ENCODE measurements around the gene ANKRD60. TPM values are rescaled to one million over a fixed set of nuclear protein-coding genes. Genes with fewer than 3 reads are reported as not detected.

The ANKRD60 gene
- total RNA-seq, 1 donor from 2014 or later: not detected

GRCh38 chr20:58199469-58199868 lies 29.0 kb downstream of the ANKRD60 start:
- TF ChIP-seq CTCF (IDR thresholded peaks at IDR 0.05): no peak
- Histone ChIP-seq H3K27me3 (ENCODE audit: low read depth) (no peaks in the 10 kb centered on the region), H3K9me3 (no peaks in the 10 kb centered on the region), H3K4me3 (no peak overlapping the region), H3K27ac (no peak overlapping the region), H3K4me1 (no peaks in the 10 kb centered on the region), H3K36me3 (no peaks in the 10 kb centered on the region)
- intact Hi-C loops (cut with DNase I): no loop called here
- ATAC-seq (no peak), DNase-seq (no peak)

GRCh38 chr20:58198901-58199355 lies 29.5 kb downstream of the ANKRD60 start:
- DNase-seq (no peak), ATAC-seq (no peak)
- H3K27ac ChIP-seq: no peak overlapping the region
- no peaks in the 10 kb centered on the region for H3K4me1 ChIP-seq
- H3K36me3 ChIP-seq: no peaks in the 10 kb centered on the region
- H3K27me3 ChIP-seq (ENCODE audit: low read depth): no peaks in the 10 kb centered on the region
- H3K4me3 ChIP-seq: no peak overlapping the region
- no peak for TF ChIP-seq CTCF (IDR thresholded peaks at IDR 0.05)
- H3K9me3 ChIP-seq: no peaks in the 10 kb centered on the region
- intact Hi-C loops (cut with DNase I): no loop called here

- Histone ChIP-seq H3K9me3 (no peaks in the 10 kb centered on the region), H3K27me3 (ENCODE audit: low read depth) (peaks cover 1% of the 10 kb centered on the region), H3K27ac (no peak overlapping the region), H3K4me3 (no peak overlapping the region), H3K4me1 (no peaks in the 10 kb centered on the region), H3K36me3 (no peaks in the 10 kb centered on the region)
- no peak for ATAC-seq
- intact Hi-C loops (cut with DNase I): no loop called here
- TF ChIP-seq CTCF (IDR thresholded peaks at IDR 0.05): no peak
- no peak for DNase-seq
Observed at GRCh38 chr20:58198384-58198783, 30.1 kb downstream of the ANKRD60 start.

GRCh38 chr20:58197185-58197469 lies 31.3 kb downstream of the ANKRD60 start:
- Histone ChIP-seq H3K9me3 (no peaks in the 10 kb centered on the region), H3K36me3 (no peaks in the 10 kb centered on the region), H3K4me3 (no peak overlapping the region), H3K4me1 (no peaks in the 10 kb centered on the region), H3K27me3 (ENCODE audit: low read depth) (peaks cover 13% of the 10 kb centered on the region), H3K27ac (no peak overlapping the region)
- no peak for ATAC-seq
- no peak for DNase-seq
- intact Hi-C loops (cut with DNase I): no loop called here
- TF ChIP-seq CTCF (IDR thresholded peaks at IDR 0.05): no peak

- intact Hi-C loops (cut with DNase I): no loop called here
- ATAC-seq: no peak
- H3K4me1 ChIP-seq: no peaks in the 10 kb centered on the region
- H3K9me3 ChIP-seq: no peaks in the 10 kb centered on the region
- peaks cover 19% of the 10 kb centered on the region for H3K27me3 ChIP-seq (ENCODE audit: low read depth)
- no peak overlapping the region for H3K4me3 ChIP-seq
- H3K27ac ChIP-seq: no peak overlapping the region
- H3K36me3 ChIP-seq: no peaks in the 10 kb centered on the region
- no peak for DNase-seq
- no peak for TF ChIP-seq CTCF (IDR thresholded peaks at IDR 0.05)
Observed at GRCh38 chr20:58196402-58197184, 31.9 kb downstream of the ANKRD60 start.
